ENCODE measurements around the gene AAGAB.

DNA sequence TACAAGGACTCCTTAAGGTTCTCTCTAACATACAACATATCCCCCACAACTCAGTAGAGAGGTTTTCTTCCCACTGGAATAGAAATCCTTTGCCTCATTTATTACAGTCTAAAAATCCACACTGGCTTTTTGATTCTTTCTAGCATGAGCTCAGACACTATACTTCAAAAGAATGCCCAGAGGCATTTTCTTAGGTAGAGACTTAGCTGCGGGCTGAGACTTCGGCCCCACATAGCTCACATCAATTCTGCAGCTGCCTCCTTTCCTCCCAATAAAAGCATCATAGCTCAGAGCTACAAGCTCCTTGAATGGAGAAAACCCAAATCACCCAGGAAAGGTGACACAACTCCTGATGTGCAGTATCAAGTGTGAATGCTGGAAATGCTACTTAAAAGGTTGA lies 52.4 kb downstream of the AAGAB start:
- TF ChIP-seq, protein P1, sequence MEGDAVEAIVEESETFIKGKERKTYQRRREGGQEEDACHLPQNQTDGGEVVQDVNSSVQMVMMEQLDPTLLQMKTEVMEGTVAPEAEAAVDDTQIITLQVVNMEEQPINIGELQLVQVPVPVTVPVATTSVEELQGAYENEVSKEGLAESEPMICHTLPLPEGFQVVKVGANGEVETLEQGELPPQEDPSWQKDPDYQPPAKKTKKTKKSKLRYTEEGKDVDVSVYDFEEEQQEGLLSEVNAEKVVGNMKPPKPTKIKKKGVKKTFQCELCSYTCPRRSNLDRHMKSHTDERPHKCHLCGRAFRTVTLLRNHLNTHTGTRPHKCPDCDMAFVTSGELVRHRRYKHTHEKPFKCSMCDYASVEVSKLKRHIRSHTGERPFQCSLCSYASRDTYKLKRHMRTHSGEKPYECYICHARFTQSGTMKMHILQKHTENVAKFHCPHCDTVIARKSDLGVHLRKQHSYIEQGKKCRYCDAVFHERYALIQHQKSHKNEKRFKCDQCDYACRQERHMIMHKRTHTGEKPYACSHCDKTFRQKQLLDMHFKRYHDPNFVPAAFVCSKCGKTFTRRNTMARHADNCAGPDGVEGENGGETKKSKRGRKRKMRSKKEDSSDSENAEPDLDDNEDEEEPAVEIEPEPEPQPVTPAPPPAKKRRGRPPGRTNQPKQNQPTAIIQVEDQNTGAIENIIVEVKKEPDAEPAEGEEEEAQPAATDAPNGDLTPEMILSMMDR (IDR thresholded peaks at IDR 0.05), result no peak
- no peak for TF ChIP-seq POLR2A (IDR thresholded peaks at IDR 0.05)
